ENCODE results near the gene LAIR2. TPM values are rescaled to one million over a fixed set of nuclear protein-coding genes. Genes with fewer than 3 reads are reported as not detected.
"Not testable (repeated sequence)": the region's sequence is repeated elsewhere in the genome, so short reads cannot be mapped to it uniquely, and the experiment has no call there.

Gene LAIR2
- total RNA-seq, 2 donors from 2014 or later, result not detected

DNA sequence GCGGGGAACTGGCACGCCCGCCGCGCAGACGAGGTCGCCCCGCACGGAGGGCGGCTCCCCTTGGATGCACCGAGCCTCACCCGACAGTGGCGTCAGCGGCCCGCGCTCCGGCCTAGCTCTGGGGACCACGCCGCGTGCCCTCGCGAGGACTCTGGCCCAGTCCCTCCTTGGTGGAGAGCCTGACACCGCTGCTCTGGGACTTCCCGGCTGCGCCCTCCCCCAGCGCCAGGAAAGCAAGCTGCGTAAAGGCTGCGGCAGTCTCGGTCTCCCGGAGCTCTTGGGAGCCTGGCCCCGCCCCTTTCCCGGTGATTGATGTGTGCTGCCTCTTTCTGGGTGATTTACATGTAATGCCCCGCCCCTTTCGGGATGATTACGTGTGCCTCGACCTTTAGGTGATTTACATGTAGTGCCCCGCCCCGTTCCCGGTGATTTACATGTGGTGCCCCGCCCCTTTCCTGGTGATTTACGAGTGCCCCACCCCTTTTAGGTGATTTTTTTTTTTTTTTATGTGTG is 39.0 kb upstream of the LAIR2 start, which contains the start of gene LENG9:
TSS of gene LENG9 (minus strand) at position 248 of the 513 bp plus-strand sequence. CDS start 252 bp downstream, outside the sequence.
- Histone ChIP-seq H3K4me1 (peaks cover 0 to 36% of the 10 kb centered on the region in 2 donors), H3K27me3 (no peaks in the 10 kb centered on the region), H3K9me3 (no peaks in the 10 kb centered on the region), H3K36me3 (peaks cover 34% of the 10 kb centered on the region), H3K4me3 (peak within 1 kb of the TSS; percentile 53 to 72), H3K27ac (peak within 1 kb of the TSS; percentile 96 to 97)
- DNase-seq (ENCODE audit: low spot score), result peak; percentile 100
- TF ChIP-seq, protein P1, sequence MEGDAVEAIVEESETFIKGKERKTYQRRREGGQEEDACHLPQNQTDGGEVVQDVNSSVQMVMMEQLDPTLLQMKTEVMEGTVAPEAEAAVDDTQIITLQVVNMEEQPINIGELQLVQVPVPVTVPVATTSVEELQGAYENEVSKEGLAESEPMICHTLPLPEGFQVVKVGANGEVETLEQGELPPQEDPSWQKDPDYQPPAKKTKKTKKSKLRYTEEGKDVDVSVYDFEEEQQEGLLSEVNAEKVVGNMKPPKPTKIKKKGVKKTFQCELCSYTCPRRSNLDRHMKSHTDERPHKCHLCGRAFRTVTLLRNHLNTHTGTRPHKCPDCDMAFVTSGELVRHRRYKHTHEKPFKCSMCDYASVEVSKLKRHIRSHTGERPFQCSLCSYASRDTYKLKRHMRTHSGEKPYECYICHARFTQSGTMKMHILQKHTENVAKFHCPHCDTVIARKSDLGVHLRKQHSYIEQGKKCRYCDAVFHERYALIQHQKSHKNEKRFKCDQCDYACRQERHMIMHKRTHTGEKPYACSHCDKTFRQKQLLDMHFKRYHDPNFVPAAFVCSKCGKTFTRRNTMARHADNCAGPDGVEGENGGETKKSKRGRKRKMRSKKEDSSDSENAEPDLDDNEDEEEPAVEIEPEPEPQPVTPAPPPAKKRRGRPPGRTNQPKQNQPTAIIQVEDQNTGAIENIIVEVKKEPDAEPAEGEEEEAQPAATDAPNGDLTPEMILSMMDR (IDR thresholded peaks at IDR 0.05), result no peak

DNA sequence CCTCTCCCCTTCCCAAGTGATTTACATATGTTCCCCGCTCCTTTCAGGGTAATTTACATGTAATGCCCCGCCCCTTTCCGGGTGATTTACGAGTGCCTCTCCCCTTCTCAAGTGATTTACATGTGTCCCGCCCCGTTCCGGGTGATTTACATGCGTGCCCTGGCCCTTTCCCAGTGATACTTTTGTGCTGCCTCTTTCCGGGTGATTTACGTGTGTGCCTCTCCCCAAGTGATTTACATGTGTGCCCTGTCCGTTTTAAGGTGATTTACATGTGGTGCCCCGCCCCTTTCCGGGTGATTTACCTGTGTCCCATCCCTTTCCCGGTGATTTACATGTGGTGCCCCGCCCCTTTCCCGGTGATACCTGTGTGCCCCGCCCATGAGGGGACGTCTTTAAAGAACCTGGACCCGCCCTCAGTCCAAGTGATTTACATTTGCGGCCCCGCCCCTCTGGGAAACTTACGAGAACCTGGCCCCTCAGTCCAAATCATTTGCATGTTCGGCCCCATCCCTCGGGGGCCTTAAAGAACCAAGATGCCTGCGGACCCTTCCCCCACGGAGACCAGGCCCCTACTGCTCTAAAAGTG is 38.5 kb upstream of the LAIR2 start:
- H3K27ac ChIP-seq, result peak overlapping the region; percentile 96 to 97
- no peaks in the 10 kb centered on the region for H3K9me3 ChIP-seq
- DNase-seq (ENCODE audit: low spot score), result peak; percentile 89
- peaks cover 0 to 36% of the 10 kb centered on the region in 2 donors for H3K4me1 ChIP-seq
- H3K36me3 ChIP-seq, result peaks cover 29% of the 10 kb centered on the region
- peak overlapping the region; percentile 53 to 72 for H3K4me3 ChIP-seq
- H3K27me3 ChIP-seq, result no peaks in the 10 kb centered on the region
- TF ChIP-seq, protein P1 (IDR thresholded peaks at IDR 0.05), result no peak

DNA sequence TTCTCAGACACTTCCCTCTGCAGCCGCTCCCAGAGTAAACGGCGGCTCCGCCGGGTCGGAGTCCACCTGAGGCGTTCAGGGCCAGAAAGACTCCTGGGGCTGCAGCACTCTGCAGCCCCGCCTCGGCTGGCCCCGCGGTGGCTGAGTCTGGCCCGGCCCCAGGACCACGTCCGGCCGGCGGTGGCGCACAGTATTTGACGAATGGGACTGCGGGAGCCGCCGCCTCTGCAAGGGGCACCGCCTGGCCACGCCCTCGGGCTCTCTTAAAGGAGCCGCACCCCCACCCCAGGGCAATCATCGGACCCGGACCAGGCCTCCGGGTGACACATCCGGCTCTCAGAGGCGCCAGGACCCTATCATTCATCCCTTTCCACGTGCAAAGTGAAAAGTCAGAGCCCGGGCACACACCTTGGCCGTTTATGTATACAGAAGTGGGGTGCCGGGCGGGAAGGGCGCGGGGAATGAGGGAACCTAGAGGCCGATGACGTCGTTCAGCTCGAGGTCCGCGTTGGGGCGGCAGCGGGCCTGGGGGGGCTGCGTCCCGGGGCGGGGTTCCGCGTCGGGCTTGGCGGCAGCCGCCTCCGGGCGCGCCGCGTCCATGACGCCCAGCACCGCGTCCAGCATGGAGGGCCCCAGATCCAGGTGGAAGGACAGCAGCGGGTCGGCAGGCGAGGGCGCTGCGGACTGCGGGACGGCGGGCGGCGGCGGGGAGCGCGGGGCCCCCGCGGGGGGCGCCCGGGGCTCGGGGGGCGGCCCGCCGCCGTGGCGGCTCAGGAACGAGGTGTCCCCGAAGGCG is 37.8 kb upstream of the LAIR2 start:
- H3K36me3 ChIP-seq, result peaks cover 22% of the 10 kb centered on the region
- peaks cover 0 to 40% of the 10 kb centered on the region in 2 donors for H3K4me1 ChIP-seq
- DNase-seq (ENCODE audit: low spot score), result peak; percentile 94
- peak overlapping the region; percentile 53 to 72 for H3K4me3 ChIP-seq
- TF ChIP-seq, protein P1 (IDR thresholded peaks at IDR 0.05), result peak in 1 of 2 donors; percentile 34
- peak overlapping the region; percentile 96 to 97 for H3K27ac ChIP-seq
- H3K27me3 ChIP-seq, result no peaks in the 10 kb centered on the region
- no peaks in the 10 kb centered on the region for H3K9me3 ChIP-seq

DNA sequence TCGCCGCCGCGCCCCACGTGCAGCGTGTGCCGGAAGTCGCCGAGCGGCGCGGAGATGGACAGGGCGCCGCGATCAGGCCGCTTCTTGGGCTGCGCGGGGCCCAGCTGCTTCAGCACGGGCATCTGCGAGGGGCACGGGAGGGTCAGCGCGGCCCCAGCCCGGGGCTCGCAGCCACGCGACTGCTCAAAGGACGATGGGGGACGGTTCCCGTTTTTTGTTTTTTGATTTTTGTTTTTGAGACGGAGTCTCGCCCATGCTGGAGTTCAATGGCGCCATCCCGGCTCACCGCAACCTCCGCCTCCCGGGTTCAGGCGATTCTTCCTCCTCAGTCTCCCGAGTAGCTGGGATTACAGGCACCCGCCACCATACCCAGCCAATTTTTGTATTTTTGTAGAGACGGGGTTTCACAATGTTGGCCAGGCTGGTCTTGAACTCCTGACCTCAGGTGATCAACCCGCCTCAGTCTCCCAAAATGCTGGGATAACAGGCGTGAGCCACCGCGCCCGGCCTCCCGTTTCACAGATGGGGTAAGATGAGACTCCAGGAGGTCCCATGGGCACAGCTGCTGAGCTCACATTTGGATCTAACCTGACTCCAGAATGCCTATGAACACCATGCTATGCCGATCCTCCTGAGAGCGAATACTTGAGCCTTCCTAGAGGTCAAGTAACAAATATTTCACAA is 37.1 kb upstream of the LAIR2 start:
- no peak for DNase-seq (ENCODE audit: low spot score)
- Histone ChIP-seq H3K4me3 (peak overlapping the region in 1 of 2 donors; percentile 72), H3K9me3 (no peaks in the 10 kb centered on the region), H3K27ac (no peak overlapping the region), H3K27me3 (no peaks in the 10 kb centered on the region), H3K36me3 (peaks cover 14% of the 10 kb centered on the region), H3K4me1 (peaks cover 0 to 45% of the 10 kb centered on the region in 2 donors)
- TF ChIP-seq, protein P1 (IDR thresholded peaks at IDR 0.05), result no peak

DNA sequence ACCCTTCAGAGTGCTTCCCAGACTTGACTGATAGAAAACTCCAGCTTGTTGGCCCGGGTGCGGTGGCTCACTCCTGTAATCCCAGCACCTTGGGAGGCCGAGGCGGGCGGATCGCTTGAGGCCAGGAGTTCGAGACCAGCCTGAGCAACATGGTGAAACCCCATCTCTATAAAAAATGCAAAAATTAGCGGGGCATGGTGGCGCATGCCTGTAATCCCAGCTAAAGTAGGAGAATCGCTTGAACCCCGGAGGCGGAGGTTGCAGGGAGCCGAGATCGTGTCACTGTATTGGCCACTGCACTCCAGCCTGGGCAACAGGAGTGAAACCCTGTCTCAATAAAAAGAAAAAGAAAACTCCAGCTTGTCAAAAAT is 36.5 kb upstream of the LAIR2 start:
- H3K4me1 ChIP-seq, result peaks cover 0 to 45% of the 10 kb centered on the region in 2 donors
- H3K4me3 ChIP-seq; H3K36me3 ChIP-seq; H3K9me3 ChIP-seq; DNase-seq (ENCODE audit: low spot score); H3K27me3 ChIP-seq; H3K27ac ChIP-seq: not testable (repeated sequence)
